HPDE6-E6E7 (cell line): ENCODE measurements around the gene GLRA3.
"Not testable (repeated sequence)": the region's sequence is repeated elsewhere in the genome, so short reads cannot be mapped to it uniquely, and the experiment has no call there.

Experiments
- DNase-seq: peaks from one replicate; pipeline ENCODE4 v3.0.0; 2011; ENCODE audit warnings: missing footprints; ENCODE audit errors: extremely low spot score

The GLRA3 gene

GRCh38 chr4:174810834-174811233, 18.2 kb downstream of the GLRA3 start:
- no peak for DNase-seq

- DNase-seq: no peak
Observed at GRCh38 chr4:174808836-174809235, 20.2 kb downstream of the GLRA3 start.

GRCh38 chr4:174808119-174808518, 20.9 kb downstream of the GLRA3 start:
- no peak for DNase-seq

GRCh38 chr4:174805746-174806145, 23.3 kb downstream of the GLRA3 start:
- DNase-seq: no peak

GRCh38 chr4:174794543-174795094, 34.4 kb downstream of the GLRA3 start:
- no peak for DNase-seq

GRCh38 chr4:174789657-174790056, 39.4 kb downstream of the GLRA3 start:
- DNase-seq: no peak

- not testable (repeated sequence) for DNase-seq
Observed at GRCh38 chr4:174778274-174778986, 50.6 kb downstream of the GLRA3 start.

- DNase-seq: no peak
Observed at GRCh38 chr4:174775366-174775765, 53.7 kb downstream of the GLRA3 start.

GRCh38 chr4:174764105-174764729, 64.8 kb downstream of the GLRA3 start:
- peak; percentile 16 for DNase-seq

- DNase-seq: no peak
Observed at GRCh38 chr4:174763454-174764104, 65.5 kb downstream of the GLRA3 start.

- no peak for DNase-seq
Observed at GRCh38 chr4:174761451-174761850, 67.6 kb downstream of the GLRA3 start.

GRCh38 chr4:174757736-174758135, 71.3 kb downstream of the GLRA3 start:
- DNase-seq: no peak

GRCh38 chr4:174753021-174753420, 76.0 kb downstream of the GLRA3 start:
- DNase-seq: no peak

- no peak for DNase-seq
Observed at GRCh38 chr4:174752026-174752425, 77.0 kb downstream of the GLRA3 start.

GRCh38 chr4:174749091-174749490, 80.0 kb downstream of the GLRA3 start:
- DNase-seq: no peak

- no peak for DNase-seq
Observed at GRCh38 chr4:174746710-174747109, 82.3 kb downstream of the GLRA3 start.

- no peak for DNase-seq
Observed at GRCh38 chr4:174742561-174742960, 86.5 kb downstream of the GLRA3 start.

- DNase-seq: no peak
Observed at GRCh38 chr4:174739576-174739975, 89.5 kb downstream of the GLRA3 start.

GRCh38 chr4:174734181-174734580, 94.9 kb downstream of the GLRA3 start:
- DNase-seq: no peak

GRCh38 chr4:174717828-174718227, 111.2 kb downstream of the GLRA3 start:
- DNase-seq: no peak

- no peak for DNase-seq
Observed at GRCh38 chr4:174716986-174717770, 111.9 kb downstream of the GLRA3 start.
